ENCODE results near the gene OR8D1.

DNA sequence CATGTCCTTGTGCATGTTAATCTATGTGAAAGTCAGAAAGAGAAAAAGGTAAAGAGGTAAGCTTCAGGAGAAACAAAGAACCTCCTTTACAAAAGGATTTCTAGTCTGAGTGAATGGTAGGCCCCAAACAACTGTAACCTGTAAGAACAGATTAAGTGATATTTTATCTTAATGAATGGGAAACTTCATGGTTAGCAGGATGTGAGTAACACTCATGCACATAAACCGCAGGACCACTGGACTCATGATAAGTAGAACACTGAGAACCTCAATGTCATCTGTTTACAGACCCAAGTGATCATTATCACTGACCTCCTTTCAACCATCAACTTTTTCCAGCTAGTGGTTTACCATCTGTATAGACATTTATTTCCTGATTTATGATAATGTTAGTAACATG is 37.7 kb downstream of the OR8D1 start:
- TF ChIP-seq POLR2AphosphoS5 (IDR thresholded peaks at IDR 0.05) (no peak), RAD21 (conservative IDR thresholded peaks at IDR 0.05) (no peak), EZH2 (IDR thresholded peaks at IDR 0.05; ENCODE audit: borderline replicate concordance, insufficient read depth, low read length, poor library complexity, severe bottlenecking) (no peak), SMC3 (conservative IDR thresholded peaks at IDR 0.05; ENCODE audit: poor library complexity) (no peak), TAF1 (IDR thresholded peaks at IDR 0.05; ENCODE audit: low read depth) (no peak), MXI1 (conservative IDR thresholded peaks at IDR 0.05; ENCODE audit: poor library complexity, severe bottlenecking) (no peak)
- TF ChIP-seq, protein P1, sequence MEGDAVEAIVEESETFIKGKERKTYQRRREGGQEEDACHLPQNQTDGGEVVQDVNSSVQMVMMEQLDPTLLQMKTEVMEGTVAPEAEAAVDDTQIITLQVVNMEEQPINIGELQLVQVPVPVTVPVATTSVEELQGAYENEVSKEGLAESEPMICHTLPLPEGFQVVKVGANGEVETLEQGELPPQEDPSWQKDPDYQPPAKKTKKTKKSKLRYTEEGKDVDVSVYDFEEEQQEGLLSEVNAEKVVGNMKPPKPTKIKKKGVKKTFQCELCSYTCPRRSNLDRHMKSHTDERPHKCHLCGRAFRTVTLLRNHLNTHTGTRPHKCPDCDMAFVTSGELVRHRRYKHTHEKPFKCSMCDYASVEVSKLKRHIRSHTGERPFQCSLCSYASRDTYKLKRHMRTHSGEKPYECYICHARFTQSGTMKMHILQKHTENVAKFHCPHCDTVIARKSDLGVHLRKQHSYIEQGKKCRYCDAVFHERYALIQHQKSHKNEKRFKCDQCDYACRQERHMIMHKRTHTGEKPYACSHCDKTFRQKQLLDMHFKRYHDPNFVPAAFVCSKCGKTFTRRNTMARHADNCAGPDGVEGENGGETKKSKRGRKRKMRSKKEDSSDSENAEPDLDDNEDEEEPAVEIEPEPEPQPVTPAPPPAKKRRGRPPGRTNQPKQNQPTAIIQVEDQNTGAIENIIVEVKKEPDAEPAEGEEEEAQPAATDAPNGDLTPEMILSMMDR (IDR thresholded peaks at IDR 0.05; ENCODE audit: poor library complexity, severe bottlenecking) = no peak
- TF ChIP-seq, protein P2, sequence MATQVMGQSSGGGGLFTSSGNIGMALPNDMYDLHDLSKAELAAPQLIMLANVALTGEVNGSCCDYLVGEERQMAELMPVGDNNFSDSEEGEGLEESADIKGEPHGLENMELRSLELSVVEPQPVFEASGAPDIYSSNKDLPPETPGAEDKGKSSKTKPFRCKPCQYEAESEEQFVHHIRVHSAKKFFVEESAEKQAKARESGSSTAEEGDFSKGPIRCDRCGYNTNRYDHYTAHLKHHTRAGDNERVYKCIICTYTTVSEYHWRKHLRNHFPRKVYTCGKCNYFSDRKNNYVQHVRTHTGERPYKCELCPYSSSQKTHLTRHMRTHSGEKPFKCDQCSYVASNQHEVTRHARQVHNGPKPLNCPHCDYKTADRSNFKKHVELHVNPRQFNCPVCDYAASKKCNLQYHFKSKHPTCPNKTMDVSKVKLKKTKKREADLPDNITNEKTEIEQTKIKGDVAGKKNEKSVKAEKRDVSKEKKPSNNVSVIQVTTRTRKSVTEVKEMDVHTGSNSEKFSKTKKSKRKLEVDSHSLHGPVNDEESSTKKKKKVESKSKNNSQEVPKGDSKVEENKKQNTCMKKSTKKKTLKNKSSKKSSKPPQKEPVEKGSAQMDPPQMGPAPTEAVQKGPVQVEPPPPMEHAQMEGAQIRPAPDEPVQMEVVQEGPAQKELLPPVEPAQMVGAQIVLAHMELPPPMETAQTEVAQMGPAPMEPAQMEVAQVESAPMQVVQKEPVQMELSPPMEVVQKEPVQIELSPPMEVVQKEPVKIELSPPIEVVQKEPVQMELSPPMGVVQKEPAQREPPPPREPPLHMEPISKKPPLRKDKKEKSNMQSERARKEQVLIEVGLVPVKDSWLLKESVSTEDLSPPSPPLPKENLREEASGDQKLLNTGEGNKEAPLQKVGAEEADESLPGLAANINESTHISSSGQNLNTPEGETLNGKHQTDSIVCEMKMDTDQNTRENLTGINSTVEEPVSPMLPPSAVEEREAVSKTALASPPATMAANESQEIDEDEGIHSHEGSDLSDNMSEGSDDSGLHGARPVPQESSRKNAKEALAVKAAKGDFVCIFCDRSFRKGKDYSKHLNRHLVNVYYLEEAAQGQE (IDR thresholded peaks at IDR 0.05; ENCODE audit: borderline replicate concordance) = no peak
